Activated T-cell treated with anti-CD3 and anti-CD28 coated beads for 48 hours (primary cell): ENCODE data around the gene MTMR11.
"Not testable (repeated sequence)": the region's sequence is repeated elsewhere in the genome, so short reads cannot be mapped to it uniquely, and the experiment has no call there.

ENCODE experiments used
- DNase-seq: peaks from one replicate; pipeline ENCODE4 v3.0.0-alpha.2; 2020; ENCODE audit warnings: low read depth

MTMR11 gene

DNA sequence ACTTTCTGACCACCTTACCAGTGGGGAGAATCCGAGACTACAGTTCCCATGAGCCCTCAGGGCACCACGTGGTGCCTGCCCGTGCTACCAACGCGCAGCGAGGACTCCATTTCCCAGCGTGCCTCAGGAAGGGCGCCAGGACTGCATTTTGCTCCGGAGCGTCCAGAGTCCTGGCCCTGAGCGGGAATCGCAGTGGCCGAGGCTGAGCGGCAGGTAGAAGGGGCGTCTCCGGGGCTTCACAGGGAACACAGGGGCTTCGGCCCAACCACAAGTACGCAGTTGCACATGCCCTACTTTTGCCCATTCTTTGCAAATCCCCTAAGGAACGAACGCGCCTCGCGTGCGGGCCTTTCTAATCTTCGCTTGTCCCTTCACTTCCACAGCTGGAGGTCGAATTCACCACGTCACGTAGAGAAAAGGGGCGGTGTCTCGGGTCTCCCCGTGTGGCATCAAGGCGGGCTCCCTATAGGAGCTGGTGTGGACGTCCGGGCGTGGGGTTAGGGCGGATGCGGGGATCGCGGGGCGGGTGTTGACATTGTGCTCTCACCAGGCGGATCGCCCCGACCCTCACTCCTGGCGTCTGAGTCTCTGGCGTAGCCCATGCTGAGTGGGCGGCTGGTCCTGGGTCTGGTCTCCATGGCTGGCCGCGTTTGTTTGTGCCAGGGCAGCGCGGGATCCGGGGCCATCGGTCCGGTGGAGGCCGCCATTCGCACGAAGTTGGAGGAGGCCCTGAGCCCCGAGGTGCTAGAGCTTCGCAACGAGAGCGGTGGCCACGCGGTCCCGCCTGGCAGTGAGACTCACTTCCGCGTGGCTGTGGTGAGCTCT lies 37.0 kb downstream of the MTMR11 start, which contains the start of gene BOLA1:
TSS of gene BOLA1 (plus strand) at position 109 of the 825 bp plus-strand sequence. CDS start at position 601, 492 bp downstream.
- DNase-seq = peak; percentile 77

DNA sequence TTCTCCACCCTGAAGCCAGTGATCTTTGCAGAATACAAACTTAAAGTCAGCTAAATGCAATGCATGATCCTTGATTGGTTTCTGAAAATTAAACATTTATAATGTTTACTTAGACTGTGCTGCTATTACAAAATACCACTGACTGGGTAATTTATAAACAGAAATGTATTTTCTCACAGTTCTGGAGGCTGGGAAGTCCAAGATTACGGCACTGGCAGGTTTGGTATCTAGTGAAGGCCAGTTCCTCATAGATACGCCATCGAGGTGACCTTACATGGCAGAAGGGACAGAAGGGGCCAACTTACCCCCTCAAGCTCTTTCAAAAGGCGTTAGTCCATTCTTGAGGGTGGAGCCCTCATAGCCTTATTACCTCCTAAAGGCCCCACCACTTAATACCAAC lies 40.1 kb downstream of the MTMR11 start:
- no peak for DNase-seq

DNA sequence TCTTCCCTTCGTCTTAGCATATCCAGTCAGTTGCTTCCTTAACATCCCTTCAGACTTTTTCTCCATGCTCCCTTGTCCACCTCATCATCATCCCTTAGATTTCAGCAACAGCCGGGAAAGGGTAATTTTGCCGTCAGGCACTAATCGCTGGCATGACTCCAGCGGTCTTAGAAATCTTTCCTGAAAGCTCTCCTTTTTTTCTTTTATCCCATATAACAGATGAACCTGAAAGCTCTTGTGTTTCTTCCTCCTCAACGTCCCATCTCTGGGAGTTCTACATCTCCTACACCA lies 47.7 kb downstream of the MTMR11 start:
- no peak for DNase-seq

DNA sequence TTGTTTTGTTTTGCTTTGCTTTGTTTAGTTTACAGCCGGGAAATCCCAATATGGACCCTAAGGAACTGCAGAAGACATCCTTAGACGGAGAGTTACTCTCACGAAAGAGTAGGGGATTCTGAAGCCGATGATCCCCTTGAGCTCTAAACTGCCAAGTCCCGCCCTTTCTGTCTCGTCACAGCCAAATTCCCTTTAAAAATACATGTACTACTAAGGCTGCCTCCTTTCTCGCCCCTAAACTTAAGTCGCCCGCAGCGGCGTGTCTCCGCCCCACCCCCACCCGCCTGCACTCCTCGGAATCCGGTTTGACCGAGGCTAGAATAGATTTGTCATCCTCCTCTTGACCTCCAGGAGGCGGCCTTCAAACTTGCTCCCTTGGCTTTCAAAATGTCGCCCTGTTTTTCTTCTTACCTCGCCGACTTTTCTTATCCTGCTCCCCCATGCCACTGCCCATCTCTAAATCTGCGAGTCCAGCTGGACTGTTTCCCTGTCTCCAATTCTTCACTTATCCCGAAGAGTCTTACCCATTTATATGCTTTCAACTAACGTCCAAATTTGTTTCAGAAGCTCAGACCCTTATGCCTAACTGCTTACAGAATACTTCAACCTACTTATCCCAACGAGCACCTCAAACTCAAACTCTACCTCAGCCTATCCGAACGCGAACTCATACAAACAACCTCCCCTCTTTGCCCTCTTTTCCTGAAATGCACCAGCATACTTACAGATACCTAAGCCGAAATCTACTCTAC lies 48.3 kb downstream of the MTMR11 start:
- peak; percentile 75 for DNase-seq

DNA sequence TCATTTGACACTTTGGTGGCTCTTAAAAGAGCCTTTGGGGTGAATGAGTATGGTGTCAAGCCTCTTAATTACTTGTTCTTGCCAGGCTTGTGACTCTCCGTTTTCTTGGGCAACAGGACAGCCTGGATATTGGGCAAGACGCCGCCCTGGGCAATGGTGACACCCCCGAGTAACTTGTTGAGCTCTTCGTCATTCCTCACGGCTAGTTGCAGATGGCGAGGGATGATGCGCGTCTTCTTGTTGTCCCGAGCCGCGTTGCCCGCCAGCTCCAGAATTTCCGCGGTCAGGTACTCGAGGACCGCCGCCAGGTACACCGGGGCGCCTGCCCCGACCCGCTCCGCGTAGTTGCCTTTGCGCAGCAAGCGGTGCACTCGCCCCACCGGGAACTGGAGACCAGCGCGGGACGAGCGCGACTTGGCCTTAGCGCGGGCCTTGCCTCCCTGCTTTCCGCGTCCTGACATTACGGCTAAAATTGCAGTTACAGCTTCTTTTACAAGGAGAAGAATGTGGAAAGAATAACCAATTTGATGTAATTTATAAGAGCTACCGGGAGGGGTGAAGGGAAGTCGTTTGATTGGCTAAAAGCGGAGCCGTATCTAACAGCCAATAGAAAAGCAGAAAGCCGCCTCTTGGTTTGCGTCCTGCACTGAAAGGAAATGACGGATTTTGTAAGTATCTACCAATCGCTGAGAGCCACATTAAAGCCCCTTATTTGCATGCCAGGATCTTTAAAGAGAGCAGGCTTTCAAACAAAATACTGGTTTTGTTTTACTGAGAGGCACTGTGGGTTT lies 49.0 kb downstream of the MTMR11 start:
- peak; percentile 69 for DNase-seq

DNA sequence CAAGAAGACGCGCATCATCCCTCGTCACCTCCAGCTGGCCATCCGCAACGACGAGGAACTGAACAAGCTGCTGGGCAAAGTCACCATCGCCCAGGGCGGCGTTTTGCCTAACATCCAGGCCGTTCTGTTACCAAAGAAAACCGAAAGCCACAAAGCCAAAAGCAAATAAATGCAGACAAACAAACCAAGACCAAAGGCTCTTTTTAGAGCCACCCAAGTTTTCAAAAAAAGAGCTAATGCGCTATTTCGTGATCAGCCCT lies 49.6 kb downstream of the MTMR11 start:
- not testable (repeated sequence) for DNase-seq

DNA sequence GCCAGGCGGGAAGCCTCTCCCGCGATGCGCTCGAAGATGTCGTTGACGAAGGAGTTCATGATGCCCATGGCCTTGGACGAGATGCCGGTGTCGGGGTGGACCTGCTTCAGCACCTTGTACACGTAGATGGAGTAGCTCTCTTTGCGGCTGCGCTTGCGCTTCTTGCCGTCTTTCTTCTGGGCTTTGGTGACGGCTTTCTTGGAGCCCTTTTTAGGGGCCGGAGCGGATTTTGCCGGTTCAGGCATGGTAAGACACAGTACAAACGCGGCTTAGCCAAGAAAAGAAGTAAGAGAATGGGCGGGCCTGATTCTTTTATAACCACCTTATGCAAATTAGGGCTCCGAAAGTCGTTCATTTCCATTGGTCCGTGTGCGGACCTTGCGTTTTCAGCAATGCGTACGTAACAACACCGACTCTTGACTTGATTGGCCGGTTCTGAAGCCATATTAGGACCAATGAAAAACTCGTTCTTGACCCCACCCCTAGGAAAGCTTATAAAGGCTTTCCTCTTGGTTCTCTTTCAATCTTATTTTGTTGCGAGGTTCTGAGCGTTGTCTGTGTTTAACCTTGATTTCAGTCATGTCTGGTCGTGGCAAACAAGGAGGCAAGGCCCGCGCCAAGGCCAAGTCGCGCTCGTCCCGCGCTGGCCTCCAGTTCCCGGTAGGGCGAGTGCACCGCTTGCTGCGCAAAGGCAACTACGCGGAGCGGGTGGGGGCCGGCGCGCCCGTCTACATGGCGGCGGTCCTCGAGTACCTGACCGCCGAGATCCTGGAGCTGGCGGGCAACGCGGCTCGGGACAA lies 50.1 kb downstream of the MTMR11 start:
- DNase-seq = peak; percentile 73

DNA sequence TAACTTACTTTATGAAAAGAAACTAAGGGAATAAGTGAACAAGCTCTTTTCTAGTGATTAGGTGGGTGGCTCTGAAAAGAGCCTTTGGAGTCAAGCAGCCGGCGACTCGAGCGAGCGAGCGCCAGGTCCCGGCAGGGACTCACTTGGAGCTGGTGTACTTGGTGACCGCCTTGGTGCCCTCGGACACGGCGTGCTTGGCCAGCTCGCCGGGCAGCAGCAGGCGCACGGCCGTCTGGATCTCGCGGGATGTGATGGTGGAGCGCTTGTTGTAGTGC lies 50.6 kb downstream of the MTMR11 start:
- DNase-seq = not testable (repeated sequence)

DNA sequence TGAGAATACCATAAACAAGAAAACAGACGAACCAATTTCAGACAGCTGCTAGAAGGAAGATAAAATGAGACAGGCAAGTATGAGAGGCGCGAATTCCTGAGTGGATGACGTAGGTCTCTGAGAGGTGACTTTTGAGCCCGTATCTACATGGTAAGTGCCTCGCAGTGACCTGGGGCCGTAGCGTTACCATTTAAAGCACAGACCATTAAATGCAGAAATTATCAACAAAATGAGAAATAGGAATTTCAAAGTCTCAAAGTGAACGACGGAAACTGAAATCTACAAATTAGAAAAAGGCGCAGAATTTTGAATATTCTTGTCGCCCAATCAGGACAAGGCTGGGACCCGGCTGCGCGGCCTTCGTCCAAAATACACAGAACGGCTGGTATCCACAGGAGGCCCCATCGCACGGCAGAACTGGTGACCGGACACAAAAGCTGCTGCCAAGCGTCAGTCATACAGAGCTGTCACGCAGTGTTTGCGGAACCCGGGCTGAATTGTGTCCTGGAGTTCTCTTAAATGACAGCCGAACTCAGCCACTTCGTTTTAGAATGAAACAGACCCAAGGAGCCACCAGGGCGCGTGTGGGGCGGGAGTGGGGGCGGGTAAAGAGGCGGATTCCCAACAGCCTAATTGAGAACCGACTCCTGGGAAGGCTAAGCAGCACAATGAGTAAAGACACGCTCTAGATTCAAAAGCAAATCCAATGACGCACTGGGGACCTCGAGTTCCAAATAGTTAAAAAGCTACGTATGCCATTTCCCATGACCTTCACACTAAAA lies 51.1 kb downstream of the MTMR11 start:
- DNase-seq = peak; percentile 69

DNA sequence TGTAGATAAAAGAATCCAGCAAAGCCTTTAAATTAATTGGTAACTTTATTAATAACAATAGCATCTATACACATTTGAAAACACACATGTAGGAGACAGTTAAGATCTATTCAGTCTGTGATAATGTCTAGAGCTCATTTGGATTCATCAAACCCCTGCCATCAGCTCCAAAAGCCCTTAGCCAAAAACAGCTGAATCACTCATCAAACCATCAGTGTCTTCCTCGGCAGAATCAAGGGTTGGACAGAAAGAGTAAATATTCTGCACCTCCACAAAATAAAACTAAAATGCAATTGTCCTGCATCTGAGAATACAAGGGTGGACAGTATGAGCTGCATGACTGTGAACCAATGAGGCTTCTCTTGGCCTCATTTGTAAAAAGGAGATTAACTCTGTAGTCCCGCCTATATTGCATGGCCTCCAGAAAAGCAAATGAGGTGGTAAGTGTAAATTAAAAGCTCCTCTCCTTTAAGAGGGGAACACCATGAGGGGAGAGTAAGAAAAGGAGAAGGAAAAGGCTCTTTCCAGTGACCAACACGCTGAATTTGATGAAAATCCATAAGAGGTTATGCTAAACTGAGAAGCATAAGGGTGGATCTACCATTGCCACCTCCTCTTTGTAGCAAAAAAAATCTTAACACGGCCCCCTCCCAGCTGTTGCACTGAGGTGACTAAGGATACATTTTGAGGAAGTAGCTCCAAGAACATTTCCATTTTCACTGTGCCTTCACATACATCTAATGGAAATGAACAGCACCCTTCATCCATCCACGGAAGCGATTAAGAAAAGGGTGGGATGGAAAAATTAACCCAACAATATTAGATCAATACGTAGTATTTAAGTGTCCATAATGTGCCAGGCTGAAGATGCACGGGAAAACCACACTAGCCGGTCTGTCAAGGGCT lies 52.0 kb downstream of the MTMR11 start:
- DNase-seq = no peak

DNA sequence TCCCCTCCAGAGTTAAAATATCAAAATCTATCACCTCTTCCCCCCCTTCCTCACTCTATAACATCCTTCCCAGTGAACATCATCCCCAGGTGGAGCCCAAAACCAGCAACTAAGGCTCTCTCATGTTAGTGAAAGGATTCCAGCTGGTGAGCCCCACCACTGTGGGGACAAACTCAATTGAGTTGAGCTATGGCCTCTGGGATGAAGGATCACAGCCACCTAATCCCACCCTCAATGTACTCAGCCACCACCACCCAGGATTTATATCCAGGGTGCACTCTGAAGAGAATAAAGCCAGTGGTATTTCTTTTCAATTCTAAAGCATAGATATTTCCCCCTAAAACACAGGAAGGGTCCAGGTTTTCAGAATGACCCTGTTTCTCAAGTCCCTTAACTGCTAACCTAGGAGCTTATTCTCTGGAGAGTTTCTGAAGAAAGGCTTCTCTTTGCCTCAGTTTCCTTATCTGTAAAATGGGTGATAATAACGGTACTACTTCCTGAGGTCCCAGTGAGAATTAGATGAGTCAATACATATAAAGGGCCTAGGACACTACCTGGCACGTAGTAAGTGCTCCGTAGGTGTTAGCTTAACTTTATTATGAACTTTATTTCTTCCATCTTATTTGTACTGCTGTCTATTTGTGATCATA lies 53.0 kb downstream of the MTMR11 start:
- DNase-seq = no peak

DNA sequence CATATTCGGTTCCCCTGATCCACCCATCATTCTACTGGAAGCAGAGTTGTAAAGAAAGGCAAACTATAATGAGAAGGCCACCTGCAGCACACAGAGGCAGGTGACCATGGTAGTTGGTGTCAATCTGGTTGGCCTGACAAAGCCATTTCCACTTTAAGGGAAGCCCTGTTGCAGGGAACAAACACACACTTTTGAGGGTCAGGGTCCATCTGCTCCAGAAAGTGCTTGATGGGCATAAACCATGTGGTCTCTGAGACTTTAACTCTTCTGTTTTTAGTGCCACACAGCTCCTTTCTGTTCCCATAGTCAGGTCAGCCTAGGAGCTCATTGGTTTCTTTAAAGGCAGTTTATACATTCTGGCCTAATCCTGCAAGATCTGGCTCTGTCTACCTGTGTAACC lies 54.8 kb downstream of the MTMR11 start:
- DNase-seq = no peak

DNA sequence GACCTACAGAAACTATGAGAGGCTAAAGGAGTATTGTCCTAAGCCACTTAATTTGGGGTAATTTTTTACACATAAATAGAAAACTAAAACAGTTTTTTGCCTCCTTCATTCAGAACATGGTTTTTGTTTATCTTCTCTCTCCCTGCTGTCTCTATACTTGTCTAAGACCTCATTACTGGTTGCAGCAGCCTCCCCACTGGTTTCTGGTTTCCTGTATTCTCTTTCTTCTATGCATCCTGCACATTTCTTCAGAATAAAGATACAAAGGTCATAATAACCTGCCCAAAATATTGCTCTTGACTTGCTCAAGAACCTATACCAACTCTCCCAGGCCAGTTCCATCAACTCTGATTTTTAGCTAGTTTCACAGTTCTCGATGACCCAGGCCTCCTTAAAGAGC lies 57.1 kb downstream of the MTMR11 start:
- no peak for DNase-seq
